Erythroblast (primary cell): ENCODE results near the gene FBXW12.

Source experiments
- DNase-seq, 2 experiments: peaks; one replicate each; lab custom pipeline; 2025; lab: John Stamatoyannopoulos, UW
- GATA1 ChIP-seq: IDR thresholded peaks from 2 replicates; pipeline ENCODE4 v1.6.1; 2011; ENCODE audit warnings: low read depth, mild to moderate bottlenecking, control low read depth, low read length, moderate library complexity
- POLR2A ChIP-seq: IDR thresholded peaks from 2 replicates; pipeline ENCODE4 v1.6.1; 2011; ENCODE audit warnings: mild to moderate bottlenecking, low read length

Gene FBXW12

DNA sequence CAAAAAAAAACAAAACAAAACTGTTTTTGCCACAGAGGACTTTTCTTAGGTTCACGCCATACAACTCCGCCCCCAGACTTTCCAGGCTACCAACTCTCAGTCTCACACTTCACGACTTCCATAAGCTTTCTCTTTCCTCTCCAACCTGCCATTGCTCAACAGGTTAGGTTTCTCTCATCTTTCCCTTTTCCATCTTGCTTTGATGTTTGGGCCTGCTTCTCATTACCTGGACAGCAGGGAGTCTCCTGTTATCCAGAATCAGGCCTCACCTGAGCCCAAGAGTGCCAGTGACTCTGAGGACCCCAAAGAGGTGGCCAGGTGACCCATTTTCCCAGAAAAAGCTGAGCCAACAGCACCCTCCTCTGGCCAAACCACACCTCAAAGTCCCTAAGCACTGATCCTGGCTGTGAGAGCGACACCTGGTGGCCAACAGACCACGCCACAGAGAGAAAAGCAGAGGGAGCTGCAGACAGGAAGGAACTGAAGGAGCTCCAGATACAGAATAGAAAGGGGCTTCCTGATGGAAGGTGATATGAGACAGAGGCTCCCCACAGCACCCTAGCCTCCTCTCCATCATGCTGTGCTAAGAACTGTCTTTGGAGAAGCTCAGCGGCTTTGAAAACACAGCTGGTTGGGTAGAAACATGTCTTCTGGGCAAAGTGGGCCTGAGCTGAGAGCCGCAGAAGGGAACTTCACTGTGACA lies 63.9 kb downstream of the FBXW12 start:
- TF ChIP-seq POLR2A (no peak), GATA1 (no peak)
- DNase-seq = peak; percentile 85 to 93

DNA sequence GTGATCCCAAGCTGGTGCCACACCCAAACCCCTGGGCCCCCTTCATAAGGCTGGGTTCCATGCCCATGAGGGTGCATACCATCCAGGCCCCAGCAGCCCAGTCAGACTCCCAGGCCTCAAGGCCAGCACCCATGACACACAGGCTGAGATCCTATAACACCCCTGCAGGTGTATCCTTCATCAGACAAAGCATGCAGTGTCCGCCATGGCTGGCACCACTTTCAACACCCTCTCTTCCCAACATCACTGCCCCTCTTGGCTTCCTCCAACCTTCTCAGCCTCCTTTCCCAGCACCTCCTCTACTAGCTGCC lies 64.4 kb downstream of the FBXW12 start:
- TF ChIP-seq GATA1 (no peak), POLR2A (no peak)
- no peak for DNase-seq

DNA sequence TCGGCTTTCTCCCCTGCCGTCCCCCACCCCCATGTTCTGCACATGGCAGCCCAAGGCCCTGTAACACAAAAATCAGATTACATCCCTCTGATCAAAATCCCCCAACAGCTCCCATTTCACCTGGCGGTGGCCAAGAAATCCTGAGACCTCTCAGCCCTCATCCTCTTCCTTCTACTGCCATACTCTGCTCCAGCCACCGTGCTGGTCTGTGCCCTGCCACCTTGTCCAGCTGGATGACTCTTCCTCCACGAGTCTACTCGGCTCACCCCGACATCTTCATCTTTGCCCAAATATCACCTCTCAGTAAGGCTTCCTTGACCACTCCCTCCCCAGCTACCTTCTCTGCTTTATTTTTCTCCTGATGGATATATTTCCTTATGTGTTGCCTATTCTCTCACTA lies 64.8 kb downstream of the FBXW12 start:
- TF ChIP-seq GATA1 = no peak
- no peak for TF ChIP-seq POLR2A
- no peak for DNase-seq

DNA sequence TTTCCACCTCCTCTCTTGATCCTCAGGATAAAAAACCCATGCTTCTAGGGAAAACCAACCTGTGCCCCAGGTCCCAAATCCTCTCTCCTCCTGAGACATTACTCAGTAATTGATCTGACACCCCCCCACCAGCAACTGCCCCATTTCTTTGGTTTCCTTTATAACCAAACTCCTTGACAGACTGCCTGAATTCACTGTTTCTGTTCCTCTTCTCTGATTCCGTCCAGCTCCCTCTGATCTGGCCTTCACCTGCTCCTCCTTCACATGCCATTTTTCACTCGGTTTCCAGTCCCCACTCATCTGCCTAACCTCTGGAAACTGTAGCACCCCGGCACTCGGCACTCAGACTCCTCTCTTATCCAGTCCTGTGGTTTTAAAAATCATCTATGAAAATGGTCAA lies 65.8 kb downstream of the FBXW12 start:
- TF ChIP-seq GATA1 = no peak
- TF ChIP-seq POLR2A = no peak
- DNase-seq = no peak

DNA sequence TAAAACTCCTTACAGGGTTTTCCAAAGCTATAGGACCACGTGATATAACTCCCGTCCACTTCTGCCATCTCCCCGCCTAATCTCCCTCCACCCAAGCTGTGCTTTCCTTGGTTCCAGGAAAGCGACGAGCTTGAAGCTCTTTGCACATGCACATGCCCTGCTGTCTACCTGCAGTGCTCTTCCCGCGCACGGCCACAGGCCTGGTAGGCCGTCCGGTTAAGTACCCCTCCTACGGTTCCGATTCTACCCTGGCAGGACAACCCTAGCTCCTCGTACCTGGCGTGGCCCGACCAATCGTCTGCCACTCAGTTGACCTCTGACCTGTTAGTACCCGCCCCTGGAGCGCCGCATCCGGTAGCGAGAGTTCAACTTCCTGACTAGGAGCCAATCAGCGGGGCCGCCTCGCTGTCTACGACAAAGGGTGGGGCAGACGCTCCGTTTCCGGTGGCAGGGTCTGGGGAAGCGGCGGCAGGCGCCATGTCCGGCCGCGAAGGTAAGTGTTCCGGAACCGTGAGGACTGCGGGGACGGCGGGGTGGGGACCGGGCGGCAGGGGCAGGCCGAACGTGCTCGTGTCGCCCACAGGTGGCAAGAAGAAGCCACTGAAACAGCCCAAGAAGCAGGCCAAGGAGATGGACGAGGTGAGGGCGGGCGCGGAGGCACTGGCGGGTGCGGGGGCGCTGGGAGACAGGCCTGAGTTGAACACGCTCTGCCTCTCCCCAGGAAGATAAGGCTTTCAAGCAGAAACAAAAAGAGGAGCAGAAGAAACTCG lies 68.0 kb downstream of the FBXW12 start, which contains the start of the genes CCDC51 and TMA7:
CCDC51 (minus strand) TSS at position 300 of the 770 bp plus-strand sequence. CDS start 4,991 bp downstream, outside the sequence.
TMA7 (plus strand) TSS at position 438 of the 770 bp plus-strand sequence; CDS start at position 478, 40 bp downstream.
- peak; percentile 92 for TF ChIP-seq POLR2A
- TF ChIP-seq GATA1 = no peak
- peak; percentile 98 for DNase-seq

DNA sequence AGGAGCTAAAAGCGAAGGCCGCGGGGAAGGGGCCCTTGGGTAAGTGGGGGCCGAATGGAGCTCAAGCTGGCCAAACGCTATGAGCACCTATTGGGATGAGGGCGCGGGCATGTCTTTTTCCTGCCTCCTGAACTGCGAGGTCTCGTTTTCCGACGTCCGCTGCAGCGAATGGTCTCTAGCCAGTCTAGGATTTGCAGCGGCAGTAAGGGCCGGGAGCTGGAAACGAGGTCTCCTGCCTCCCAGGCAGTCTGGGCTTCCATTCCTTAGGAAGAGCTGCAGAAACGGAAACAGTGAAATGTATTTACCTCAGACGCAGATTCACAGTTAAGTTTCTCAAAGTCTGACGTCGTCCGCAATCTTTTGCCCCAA lies 68.6 kb downstream of the FBXW12 start:
- no peak for DNase-seq
- TF ChIP-seq GATA1 = no peak
- TF ChIP-seq POLR2A = no peak

DNA sequence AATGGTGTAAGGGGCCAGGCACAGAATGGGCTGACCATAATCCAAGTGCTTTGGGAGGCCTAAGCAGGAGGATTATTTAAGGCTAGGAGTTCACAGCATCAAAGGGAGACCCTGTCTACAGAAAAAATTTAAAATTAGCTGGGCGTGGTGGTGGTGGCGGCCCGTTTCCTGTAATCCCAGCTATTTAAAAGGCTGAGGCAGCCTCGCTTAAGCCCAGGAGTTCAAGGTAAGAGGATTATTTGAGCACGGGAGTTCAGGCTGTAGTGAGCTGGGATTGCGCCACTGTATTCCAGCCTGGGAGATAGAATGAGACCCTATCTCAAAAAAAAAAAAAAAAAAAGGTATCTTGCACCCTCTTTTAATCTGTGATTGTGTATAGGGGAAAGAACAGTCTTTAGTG lies 69.9 kb downstream of the FBXW12 start:
- DNase-seq = no peak
- no peak for TF ChIP-seq POLR2A
- TF ChIP-seq GATA1 = no peak
